GM12878 (cell line): ENCODE results near the gene TFAM. TPM values are rescaled to one million over a fixed set of nuclear protein-coding genes. Genes with fewer than 3 reads are reported as not detected.

Source experiments
- ATAC-seq: fragments of 200-7000 bp; cut with Tn5 transposase; 3 replicates; pipeline ENCODE4 v1.9.1; 2020; ENCODE audit warnings: mild to moderate bottlenecking, moderate library complexity
- BruUV-seq: library from RNA; stranded (reverse); fragments of 400-500 nt; replicated peaks from 2 replicates; lab custom pipeline; 2021; lab: Mats Ljungman, UMichigan
- CTCF ChIA-PET: fragments of 300-600 bp; sonication (Branson Sonifier 250); formaldehyde crosslinking; extraction: SDS; loops from one replicate; lab custom pipeline; 2021; ENCODE audit warnings: inconsistent platforms; lab: Yijun Ruan, JAX
- POLR2A ChIA-PET: fragments of 350-600 bp; formaldehyde crosslinking; extraction: SDS; loops from one replicate; lab custom pipeline; 2021; ENCODE audit warnings: inconsistent platforms; lab: Charles Lee
- RAD21 ChIA-PET: fragments of 300-600 bp; sonication (Branson Sonifier 250); formaldehyde crosslinking; loops from one replicate; lab custom pipeline; 2023; ENCODE audit warnings: antibody characterized with exemption; ENCODE audit not compliant: unreplicated experiment; lab: Charles Lee
- SMC1A ChIA-PET: fragments of 300-600 bp; sonication (Branson Sonifier 250); formaldehyde crosslinking; loops from one replicate; lab custom pipeline; 2023; ENCODE audit not compliant: unreplicated experiment, uncharacterized antibody; lab: Charles Lee
- DNase-seq: peaks from one replicate; pipeline ENCODE4 v3.0.0-alpha.2; 2011; ENCODE audit warnings: low read depth, low spot score
- FAIRE-seq: peaks from 3 replicates; lab custom pipeline; 2011; peaks lifted over from hg19 to GRCh38; lab: Jason Lieb, UNC
- H2AFZ ChIP-seq: 2 replicates; pipeline ENCODE4 v1.6.0; 2011; ENCODE audit warnings: low read depth, low read length, control low read depth; ENCODE audit not compliant: control insufficient read depth
- H3K27ac ChIP-seq: 2 replicates; pipeline ENCODE4 v1.5.1; 2011; ENCODE audit warnings: control low read depth; ENCODE audit not compliant: control insufficient read depth, insufficient read depth
- H3K27me3 ChIP-seq, 2 experiments: replicated peaks in 1 of 2; 2 replicates each; pipeline versions ENCODE4 v1.6.0 to v1.6.1; 2011; ENCODE audit warnings: low read length in 1 of 2; ENCODE audit not compliant: control insufficient read depth in 2 of 2, insufficient read depth in 2 of 2
- H3K36me3 ChIP-seq, 2 experiments: 2 replicates each; pipeline ENCODE4 v1.5.1; 2011; ENCODE audit warnings: low read length in 1 of 2; ENCODE audit not compliant: control insufficient read depth in 2 of 2, insufficient read depth in 2 of 2
- H3K4me1 ChIP-seq: 2 replicates; pipeline ENCODE4 v1.6.1; 2011; ENCODE audit warnings: mild to moderate bottlenecking, low read length, moderate library complexity, mixed read lengths; ENCODE audit not compliant: control insufficient read depth, insufficient read depth
- H3K4me2 ChIP-seq: 2 replicates; pipeline ENCODE4 v1.6.0; 2011; ENCODE audit warnings: control low read depth; ENCODE audit not compliant: control insufficient read depth, insufficient read depth
- H3K4me3 ChIP-seq: fragments of 200-600 bp; sonication (generic); 2 replicates; pipeline ENCODE4 v1.5.1; 2016
- H3K79me2 ChIP-seq: 2 replicates; pipeline ENCODE4 v1.6.0; 2011; ENCODE audit warnings: low read length; ENCODE audit not compliant: control insufficient read depth, insufficient read depth
- H3K9ac ChIP-seq: 2 replicates; pipeline ENCODE4 v1.8.0; 2011; ENCODE audit warnings: low read length, control low read depth, mixed read lengths; ENCODE audit not compliant: control insufficient read depth, insufficient read depth
- H3K9me3 ChIP-seq: replicated peaks from 3 replicates; pipeline ENCODE4 v1.5.1; 2011; ENCODE audit warnings: mild to moderate bottlenecking, low read length; ENCODE audit not compliant: control insufficient read depth, insufficient read depth
- H4K20me1 ChIP-seq: 2 replicates; pipeline ENCODE4 v1.6.0; 2011; ENCODE audit not compliant: control insufficient read depth, insufficient read depth
- CHD1 ChIP-seq: IDR thresholded peaks from 2 replicates; pipeline ENCODE4 v1.6.1; 2012; ENCODE audit warnings: low read depth, low read length, improper control_type of control experiment
- E2F4 ChIP-seq: IDR thresholded peaks from 2 replicates; pipeline ENCODE4 v1.6.1; 2012; ENCODE audit warnings: low read depth, low read length, improper control_type of control experiment
- EED ChIP-seq: sonication (generic); IDR thresholded peaks from 2 replicates; pipeline ENCODE4 v1.6.1; 2016; ENCODE audit warnings: antibody characterized with exemption, low read depth
- EZH2 ChIP-seq: IDR thresholded peaks from 2 replicates; pipeline ENCODE4 v1.6.1; 2012; ENCODE audit warnings: low read depth, mild to moderate bottlenecking, control low read depth, inconsistent platforms, low read length, borderline replicate concordance; ENCODE audit not compliant: control insufficient read depth
- HDAC6 ChIP-seq: fragments of 200-600 bp; sonication (generic); IDR thresholded peaks from one replicate; pipeline ENCODE4 v1.8.0; 2017; ENCODE audit warnings: antibody characterized with exemption; ENCODE audit not compliant: unreplicated experiment
- IKZF2 ChIP-seq, 2 experiments: fragments of 450-650 bp; IDR thresholded peaks; 2 replicates each; pipeline ENCODE4 v1.6.1; 2017; ENCODE audit warnings: mild to moderate bottlenecking in 2 of 2, moderate library complexity in 2 of 2
- LARP7 ChIP-seq: fragments of 450-650 bp; IDR thresholded peaks from 2 replicates; pipeline ENCODE4 v1.6.1; 2017; ENCODE audit warnings: mild to moderate bottlenecking
- MEF2B ChIP-seq: fragments of 450-650 bp; IDR thresholded peaks from 2 replicates; pipeline ENCODE4 v1.6.1; 2018; ENCODE audit warnings: mild to moderate bottlenecking, moderate library complexity; ENCODE audit not compliant: partially characterized antibody, poor library complexity, severe bottlenecking
- PAX8 ChIP-seq: fragments of 450-650 bp; IDR thresholded peaks from 2 replicates; pipeline ENCODE4 v1.6.1; 2017; ENCODE audit warnings: mild to moderate bottlenecking, moderate library complexity
- POLR2AphosphoS5 ChIP-seq: IDR thresholded peaks from 2 replicates; pipeline ENCODE4 v1.6.1; 2011; ENCODE audit warnings: mild to moderate bottlenecking, low read length, inconsistent platforms
- SMARCA5 ChIP-seq: fragments of 450-650 bp; IDR thresholded peaks from 2 replicates; pipeline ENCODE4 v1.6.1; 2017; ENCODE audit warnings: mild to moderate bottlenecking
- SP1 ChIP-seq: IDR thresholded peaks from one replicate; pipeline ENCODE4 v1.6.1; 2011; ENCODE audit warnings: low read depth, low read length
- SUPT20H ChIP-seq: IDR thresholded peaks from 2 replicates; pipeline ENCODE4 v1.6.1; 2011; ENCODE audit warnings: low read depth, mild to moderate bottlenecking, low read length, moderate library complexity, borderline replicate concordance; ENCODE audit not compliant: control insufficient read depth
- TAF1 ChIP-seq: IDR thresholded peaks from 2 replicates; pipeline ENCODE4 v1.6.1; 2011; ENCODE audit warnings: mild to moderate bottlenecking, low read depth, low read length, borderline replicate concordance
- TCF12 ChIP-seq: IDR thresholded peaks from 2 replicates; pipeline ENCODE4 v1.6.1; 2011; ENCODE audit warnings: low read depth, mild to moderate bottlenecking, low read length
- USF2 ChIP-seq: IDR thresholded peaks from 2 replicates; pipeline ENCODE4 v1.6.1; 2011; ENCODE audit warnings: low read depth, low read length, improper control_type of control experiment, borderline replicate concordance
- ZNF217 ChIP-seq: fragments of 450-650 bp; IDR thresholded peaks from 2 replicates; pipeline ENCODE4 v1.6.1; 2017; ENCODE audit warnings: antibody characterized with exemption, mild to moderate bottlenecking
- ZNF622 ChIP-seq: fragments of 450-650 bp; IDR thresholded peaks from 2 replicates; pipeline ENCODE4 v1.6.1; 2017; ENCODE audit warnings: mild to moderate bottlenecking, inconsistent platforms
- ZNF687 ChIP-seq: fragments of 450-650 bp; IDR thresholded peaks from 2 replicates; pipeline ENCODE4 v1.6.1; 2017; ENCODE audit warnings: mild to moderate bottlenecking, moderate library complexity
- WGBS: methylation state at CpG from one replicate; pipeline ENCODE4 v1.1.6; 2016; ENCODE audit warnings: low lambda C conversion rate; ENCODE audit not compliant: insufficient replicate concordance, insufficient coverage; ENCODE audit errors: missing lambda C conversion rate; 5-methylcytosine and 5-hydroxymethylcytosine counted together
- in situ Hi-C: fragments of 300-500 bp; cut with MboI; formaldehyde crosslinking; loops from 9 replicates; pipeline ENCODE4 v1.14.3; 2018; ENCODE audit warnings: mixed read lengths
- intact Hi-C: fragments of 100-400 bp; cut with micrococcal nuclease; formaldehyde crosslinking; loops from one replicate; pipeline ENCODE4 v1.14.2; 2022; ENCODE audit not compliant: unreplicated experiment
- polyA plus RNA-seq, 11 experiments: library from polyadenylated mRNA; depleted of rRNA in 4 of 11; unstranded in 6 of 11; stranded (reverse) in 5 of 11; fragments of >200 nt; fragmentation: Nextera tagmentation in 4 of 11; fragmentation: Illumina TruSeq in 1 of 11; extraction: Ambion mirVana in 4 of 11; extraction: Trizol in 1 of 11; gene quantifications; 1 replicate in 1 of 11; 2 replicates in 10 of 11; pipeline versions ENCODE4 v1.2.1 to v1.2.3, GENCODE V29; 2011 to 2016; ENCODE audit warnings: inconsistent platforms in 2 of 11, missing spikeins in 2 of 11, low read depth in 1 of 11
- total RNA-seq, 4 experiments: library from RNA; depleted of rRNA in 3 of 4; stranded (reverse); fragments of >200 nt in 3 of 4; fragmentation: Illumina TruSeq in 1 of 4; extraction: Trizol in 1 of 4; gene quantifications; 2 replicates each; pipeline versions ENCODE4 v1.2.1 to v1.2.3, GENCODE V29; 2013 to 2021

TFAM gene
- total and polyA plus RNA-seq, 10 of the 15 experiments (the other 5 are each of a cell fraction or from before 2014, with no cell fraction given) = 44.9 to 135 (median 93.3) TPM

- Histone ChIP-seq H3K27me3 (no peaks in the 10 kb centered on the region), H3K36me3 (peaks cover 0 to 6% of the 10 kb centered on the region in 2 experiments; a peak in 2 of 4 replicates), H3K4me2 (no peak overlapping the region), H3K79me2 (no peaks in the 10 kb centered on the region), H3K4me3 (no peak overlapping the region), H3K9me3 (no peaks in the 10 kb centered on the region), H3K27ac (no peak overlapping the region), H3K9ac (no peak overlapping the region), H3K4me1 (no peaks in the 10 kb centered on the region), H4K20me1 (no peaks in the 10 kb centered on the region), H2AFZ (no peak overlapping the region)
- WGBS = 100% methylated on average over 1 of the region's 1 CpG
- ChIA-PET POLR2A (no interaction called here), SMC1A (interaction anchor here (1.3 kb wide), 2 partner anchors 10 to 14 kb away, joined by 3 to 4 read pairs; no protein-coding TSS in a partner anchor), RAD21 (no interaction called here), CTCF (interaction anchor here (1.3 to 1.7 kb wide), 2 partner anchors 101 to 130 kb away, joined by 4 to 5 read pairs; no protein-coding TSS in a partner anchor)
- ATAC-seq (no peak), FAIRE-seq (no peak), DNase-seq (no peak)
- in situ Hi-C loops (no loop called here), intact Hi-C loops (no loop called here)
- TF ChIP-seq MEF2B (no peak), SMARCA5 (no peak), PAX8 (no peak), IKZF2 (IDR thresholded peaks at IDR 0.05) (no peak), ZNF217 (no peak), USF2 (no peak), TCF12 (no peak), TAF1 (no peak), SP1 (no peak), POLR2AphosphoS5 (no peak), HDAC6 (no peak), SUPT20H (no peak), E2F4 (no peak), LARP7 (no peak), ZNF687 (no peak), EZH2 (no peak), CHD1 (no peak), ZNF622 (no peak), EED (no peak)
- BruUV-seq = no TSS peak
Observed at GRCh38 chr10:58400609-58401008, 15.4 kb downstream of the TFAM start.
